ENCODE measurements around the gene PSMD12.

Gene PSMD12

DNA sequence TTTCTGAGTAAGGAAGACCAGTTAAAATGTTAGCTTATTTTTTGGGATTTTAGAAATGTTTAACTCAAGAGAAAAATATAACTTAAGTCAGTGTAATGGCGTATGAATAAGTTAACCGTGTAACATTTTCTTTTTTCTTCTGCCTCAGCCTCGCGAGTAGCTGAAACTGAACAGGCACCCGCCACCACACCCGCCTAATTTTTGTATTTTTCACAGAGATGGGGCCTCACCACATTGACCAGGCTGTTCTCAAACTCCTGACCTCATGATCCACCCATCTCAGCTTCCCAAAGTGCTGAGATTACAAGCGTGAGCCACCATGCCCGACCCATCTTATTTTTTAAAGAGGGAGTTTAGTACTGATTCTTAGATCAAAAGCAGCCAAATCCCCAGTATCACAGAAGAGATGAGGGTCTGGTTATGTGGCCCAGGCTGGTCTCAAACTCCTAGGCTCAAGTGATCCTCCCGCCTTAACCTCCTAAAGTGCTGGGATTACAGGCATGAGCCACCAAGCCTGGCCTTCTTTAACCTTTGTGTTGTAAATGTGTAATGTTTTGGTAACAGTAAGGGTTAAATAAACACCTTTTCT is 27.5 kb upstream of the PSMD12 start:
- no peak for TF ChIP-seq SIN3A (IDR thresholded peaks at IDR 0.05; ENCODE audit: borderline replicate concordance, insufficient read depth, low read length)
- no peak for TF ChIP-seq TAF1 (IDR thresholded peaks at IDR 0.05; ENCODE audit: borderline replicate concordance, insufficient read depth, low read length)
- TF ChIP-seq, protein P1, sequence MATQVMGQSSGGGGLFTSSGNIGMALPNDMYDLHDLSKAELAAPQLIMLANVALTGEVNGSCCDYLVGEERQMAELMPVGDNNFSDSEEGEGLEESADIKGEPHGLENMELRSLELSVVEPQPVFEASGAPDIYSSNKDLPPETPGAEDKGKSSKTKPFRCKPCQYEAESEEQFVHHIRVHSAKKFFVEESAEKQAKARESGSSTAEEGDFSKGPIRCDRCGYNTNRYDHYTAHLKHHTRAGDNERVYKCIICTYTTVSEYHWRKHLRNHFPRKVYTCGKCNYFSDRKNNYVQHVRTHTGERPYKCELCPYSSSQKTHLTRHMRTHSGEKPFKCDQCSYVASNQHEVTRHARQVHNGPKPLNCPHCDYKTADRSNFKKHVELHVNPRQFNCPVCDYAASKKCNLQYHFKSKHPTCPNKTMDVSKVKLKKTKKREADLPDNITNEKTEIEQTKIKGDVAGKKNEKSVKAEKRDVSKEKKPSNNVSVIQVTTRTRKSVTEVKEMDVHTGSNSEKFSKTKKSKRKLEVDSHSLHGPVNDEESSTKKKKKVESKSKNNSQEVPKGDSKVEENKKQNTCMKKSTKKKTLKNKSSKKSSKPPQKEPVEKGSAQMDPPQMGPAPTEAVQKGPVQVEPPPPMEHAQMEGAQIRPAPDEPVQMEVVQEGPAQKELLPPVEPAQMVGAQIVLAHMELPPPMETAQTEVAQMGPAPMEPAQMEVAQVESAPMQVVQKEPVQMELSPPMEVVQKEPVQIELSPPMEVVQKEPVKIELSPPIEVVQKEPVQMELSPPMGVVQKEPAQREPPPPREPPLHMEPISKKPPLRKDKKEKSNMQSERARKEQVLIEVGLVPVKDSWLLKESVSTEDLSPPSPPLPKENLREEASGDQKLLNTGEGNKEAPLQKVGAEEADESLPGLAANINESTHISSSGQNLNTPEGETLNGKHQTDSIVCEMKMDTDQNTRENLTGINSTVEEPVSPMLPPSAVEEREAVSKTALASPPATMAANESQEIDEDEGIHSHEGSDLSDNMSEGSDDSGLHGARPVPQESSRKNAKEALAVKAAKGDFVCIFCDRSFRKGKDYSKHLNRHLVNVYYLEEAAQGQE (IDR thresholded peaks at IDR 0.05; ENCODE audit: insufficient read depth in 1 of 2, low read depth in 2 of 2, low read length in 2 of 2), result no peak
- no peak for TF ChIP-seq POLR2AphosphoS5 (IDR thresholded peaks at IDR 0.05; ENCODE audit: low read depth, low read length)
- TF ChIP-seq FOXP2 (optimal IDR thresholded peaks at IDR 0.05; ENCODE audit: borderline replicate concordance, extremely low read depth, extremely low read length, insufficient read depth), result no peak

DNA sequence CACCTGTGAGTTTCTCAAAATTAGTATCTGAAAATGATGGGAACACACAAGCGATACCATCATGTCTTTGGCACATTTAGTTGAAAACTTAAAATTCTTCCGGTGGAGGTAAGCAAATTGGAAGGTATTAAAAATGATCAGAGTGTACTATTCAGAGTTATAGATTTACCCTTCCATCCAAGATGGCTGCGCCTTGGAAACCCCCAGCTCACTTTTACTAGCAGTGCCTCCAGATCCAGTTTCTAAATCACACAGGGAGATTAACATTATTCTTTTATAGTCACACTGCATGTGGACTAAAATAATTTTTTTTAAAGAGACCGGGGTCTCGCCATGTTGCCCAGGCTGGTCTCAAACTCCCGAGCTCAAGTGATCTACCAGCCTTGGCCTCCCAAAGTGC is 25.7 kb upstream of the PSMD12 start:
- TF ChIP-seq FOXP2 (optimal IDR thresholded peaks at IDR 0.05; ENCODE audit: borderline replicate concordance, extremely low read depth, extremely low read length, insufficient read depth) (no peak), POLR2AphosphoS5 (IDR thresholded peaks at IDR 0.05; ENCODE audit: low read depth, low read length) (no peak), SIN3A (IDR thresholded peaks at IDR 0.05; ENCODE audit: borderline replicate concordance, insufficient read depth, low read length) (no peak), TAF1 (IDR thresholded peaks at IDR 0.05; ENCODE audit: borderline replicate concordance, insufficient read depth, low read length) (no peak)
- TF ChIP-seq, protein P1 (IDR thresholded peaks at IDR 0.05; ENCODE audit: insufficient read depth in 1 of 2, low read depth in 2 of 2, low read length in 2 of 2), result no peak

DNA sequence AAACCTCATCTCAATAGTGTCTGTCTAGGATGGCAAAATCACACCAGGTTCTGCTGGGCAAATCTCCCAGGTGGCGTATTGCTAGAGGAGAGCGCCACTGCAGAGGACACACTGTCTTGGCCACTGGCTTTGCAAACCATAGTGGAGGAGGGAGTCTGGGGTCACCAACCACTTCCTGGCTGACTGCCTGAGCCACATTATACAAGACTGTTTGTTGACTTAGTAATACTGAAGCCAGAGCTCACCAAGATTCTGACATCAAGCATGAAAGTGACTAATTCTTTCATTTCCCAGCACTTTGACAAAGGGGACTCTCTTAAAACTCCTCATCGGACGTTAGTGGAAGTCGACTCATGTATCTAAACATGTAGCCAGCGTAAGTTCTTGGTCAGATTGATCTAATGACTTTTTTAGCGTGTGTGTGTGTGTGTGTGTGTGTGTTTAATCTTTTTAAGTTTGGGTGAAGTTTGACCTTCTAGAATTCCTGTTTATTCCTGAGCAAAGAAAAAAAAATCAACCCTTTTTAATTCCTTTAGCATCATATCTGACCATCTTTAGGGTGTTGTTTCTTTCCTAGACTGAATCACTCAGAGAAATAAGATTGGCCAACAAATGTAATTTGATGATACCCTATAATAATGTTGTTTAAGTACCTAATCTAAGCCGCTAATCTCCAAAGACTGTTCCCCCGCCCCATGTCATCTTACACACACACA is 24.4 kb upstream of the PSMD12 start:
- TF ChIP-seq SIN3A (IDR thresholded peaks at IDR 0.05; ENCODE audit: borderline replicate concordance, insufficient read depth, low read length) (peak; percentile 86; the same call in 1 of the 2 replicates), POLR2AphosphoS5 (IDR thresholded peaks at IDR 0.05; ENCODE audit: low read depth, low read length) (peak; percentile 67), TAF1 (IDR thresholded peaks at IDR 0.05; ENCODE audit: borderline replicate concordance, insufficient read depth, low read length) (peak; percentile 33; the same call in 1 of the 2 replicates), FOXP2 (optimal IDR thresholded peaks at IDR 0.05; ENCODE audit: borderline replicate concordance, extremely low read depth, extremely low read length, insufficient read depth) (peak; percentile 86)
- TF ChIP-seq, protein P1 (IDR thresholded peaks at IDR 0.05; ENCODE audit: insufficient read depth in 1 of 2, low read depth in 2 of 2, low read length in 2 of 2), result 0 out of 4 replicates have a peak, but pooled peaks of 1 of the 2 experiments have one; percentile 28

DNA sequence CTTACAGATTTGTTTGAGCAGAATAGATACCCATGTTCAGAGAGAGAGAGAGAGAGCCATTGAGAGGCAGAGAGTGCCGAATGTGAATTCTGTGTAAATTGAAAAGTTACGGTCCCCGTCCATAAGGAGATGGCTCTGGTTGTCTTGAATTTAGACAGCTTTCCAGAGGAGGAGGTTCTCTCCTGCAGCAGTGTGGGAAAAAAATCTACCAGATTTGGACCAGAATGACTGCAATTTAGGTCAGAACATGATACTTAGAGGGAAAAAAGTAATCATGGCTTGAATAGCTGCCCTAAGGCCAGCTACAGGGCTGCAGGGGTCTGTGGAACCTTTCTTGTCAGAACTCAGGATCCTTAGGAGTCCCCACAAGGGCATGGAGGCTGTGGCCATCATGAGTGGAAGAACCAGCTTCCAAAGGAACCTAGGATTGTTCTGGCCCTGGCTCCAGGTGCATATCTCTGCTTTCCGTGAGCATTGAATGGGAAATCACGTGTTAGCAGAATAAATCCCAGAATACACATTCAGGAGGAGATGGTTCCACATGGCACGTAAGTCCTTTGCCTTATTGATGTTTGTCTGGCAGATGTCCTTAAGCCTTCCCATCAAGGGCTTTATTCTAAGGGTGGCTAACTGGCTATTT is 23.7 kb upstream of the PSMD12 start:
- TF ChIP-seq FOXP2 (optimal IDR thresholded peaks at IDR 0.05; ENCODE audit: borderline replicate concordance, extremely low read depth, extremely low read length, insufficient read depth), result no peak
- TF ChIP-seq TAF1 (IDR thresholded peaks at IDR 0.05; ENCODE audit: borderline replicate concordance, insufficient read depth, low read length), result no peak
- TF ChIP-seq SIN3A (IDR thresholded peaks at IDR 0.05; ENCODE audit: borderline replicate concordance, insufficient read depth, low read length), result no peak
- TF ChIP-seq POLR2AphosphoS5 (IDR thresholded peaks at IDR 0.05; ENCODE audit: low read depth, low read length), result no peak
- TF ChIP-seq, protein P1 (IDR thresholded peaks at IDR 0.05; ENCODE audit: insufficient read depth in 1 of 2, low read depth in 2 of 2, low read length in 2 of 2), result no peak

Data from PFSK-1 (cell line).